ENCODE measurements around the gene CNNM4.

- TF ChIP-seq POLR2A (IDR thresholded peaks at IDR 0.05; ENCODE audit: low read depth, low read length) (no peak), POLR2AphosphoS5 (IDR thresholded peaks at IDR 0.05; ENCODE audit: low read depth, low read length) (no peak)
These were observed 100.4 kb downstream of the CNNM4 start for GRCh38 chr2:96861074-96861473.

All from GM12892 (cell line).